ENCODE measurements around the gene PLBD1. TPM values are rescaled to one million over a fixed set of nuclear protein-coding genes. Genes with fewer than 3 reads are reported as not detected.

The PLBD1 gene
- total RNA-seq, 2 donors from 2014 or later: 5.7 to 19.5 TPM

- H3K27ac ChIP-seq: no peak overlapping the region
- H3K27me3 ChIP-seq (replicated peaks; ENCODE audit: insufficient read depth): no peaks in the 10 kb centered on the region
- no peak overlapping the region for H3K4me3 ChIP-seq
- intact Hi-C loops (cut with DNase I): no loop called here
- 70% methylated on average over 5 of the region's 5 CpGs for WGBS
- no peak for DNase-seq (ENCODE audit: low spot score)
- TF ChIP-seq, protein P1, sequence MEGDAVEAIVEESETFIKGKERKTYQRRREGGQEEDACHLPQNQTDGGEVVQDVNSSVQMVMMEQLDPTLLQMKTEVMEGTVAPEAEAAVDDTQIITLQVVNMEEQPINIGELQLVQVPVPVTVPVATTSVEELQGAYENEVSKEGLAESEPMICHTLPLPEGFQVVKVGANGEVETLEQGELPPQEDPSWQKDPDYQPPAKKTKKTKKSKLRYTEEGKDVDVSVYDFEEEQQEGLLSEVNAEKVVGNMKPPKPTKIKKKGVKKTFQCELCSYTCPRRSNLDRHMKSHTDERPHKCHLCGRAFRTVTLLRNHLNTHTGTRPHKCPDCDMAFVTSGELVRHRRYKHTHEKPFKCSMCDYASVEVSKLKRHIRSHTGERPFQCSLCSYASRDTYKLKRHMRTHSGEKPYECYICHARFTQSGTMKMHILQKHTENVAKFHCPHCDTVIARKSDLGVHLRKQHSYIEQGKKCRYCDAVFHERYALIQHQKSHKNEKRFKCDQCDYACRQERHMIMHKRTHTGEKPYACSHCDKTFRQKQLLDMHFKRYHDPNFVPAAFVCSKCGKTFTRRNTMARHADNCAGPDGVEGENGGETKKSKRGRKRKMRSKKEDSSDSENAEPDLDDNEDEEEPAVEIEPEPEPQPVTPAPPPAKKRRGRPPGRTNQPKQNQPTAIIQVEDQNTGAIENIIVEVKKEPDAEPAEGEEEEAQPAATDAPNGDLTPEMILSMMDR (IDR thresholded peaks at IDR 0.05): no peak
- TF ChIP-seq POLR2A (IDR thresholded peaks at IDR 0.05) (no peak), POLR2AphosphoS5 (IDR thresholded peaks at IDR 0.05) (no peak)
- H3K36me3 ChIP-seq: no peaks in the 10 kb centered on the region
- no peaks in the 10 kb centered on the region for H3K9me3 ChIP-seq
- H3K4me1 ChIP-seq (replicated peaks): no peaks in the 10 kb centered on the region
Measured at GRCh38 chr12:14573118-14573517, 5.4 kb upstream of the PLBD1 start.

GRCh38 chr12:14572401-14572800 lies 4.7 kb upstream of the PLBD1 start:
- no peak for DNase-seq (ENCODE audit: low spot score)
- Histone ChIP-seq H3K4me1 (replicated peaks) (no peaks in the 10 kb centered on the region), H3K4me3 (no peak overlapping the region), H3K27me3 (replicated peaks; ENCODE audit: insufficient read depth) (no peaks in the 10 kb centered on the region), H3K27ac (no peak overlapping the region), H3K36me3 (no peaks in the 10 kb centered on the region), H3K9me3 (no peaks in the 10 kb centered on the region)
- intact Hi-C loops (cut with DNase I): no loop called here
- 89% methylated on average over 4 of the region's 4 CpGs for WGBS
- TF ChIP-seq POLR2AphosphoS5 (IDR thresholded peaks at IDR 0.05) (no peak), POLR2A (IDR thresholded peaks at IDR 0.05) (no peak)
- TF ChIP-seq, protein P1 (IDR thresholded peaks at IDR 0.05): no peak

- H3K36me3 ChIP-seq: no peaks in the 10 kb centered on the region
- H3K9me3 ChIP-seq: no peaks in the 10 kb centered on the region
- no peak for DNase-seq (ENCODE audit: low spot score)
- H3K4me3 ChIP-seq: no peak overlapping the region
- intact Hi-C loops (cut with DNase I): no loop called here
- H3K27me3 ChIP-seq (replicated peaks; ENCODE audit: insufficient read depth): no peaks in the 10 kb centered on the region
- H3K4me1 ChIP-seq (replicated peaks): no peaks in the 10 kb centered on the region
- no peak overlapping the region for H3K27ac ChIP-seq
- 82% methylated on average over 3 of the region's 3 CpGs for WGBS
- TF ChIP-seq POLR2A (IDR thresholded peaks at IDR 0.05) (no peak), POLR2AphosphoS5 (IDR thresholded peaks at IDR 0.05) (no peak)
- TF ChIP-seq, protein P1 (IDR thresholded peaks at IDR 0.05): no peak
Measured at GRCh38 chr12:14571779-14572178, 4.1 kb upstream of the PLBD1 start.

DNA sequence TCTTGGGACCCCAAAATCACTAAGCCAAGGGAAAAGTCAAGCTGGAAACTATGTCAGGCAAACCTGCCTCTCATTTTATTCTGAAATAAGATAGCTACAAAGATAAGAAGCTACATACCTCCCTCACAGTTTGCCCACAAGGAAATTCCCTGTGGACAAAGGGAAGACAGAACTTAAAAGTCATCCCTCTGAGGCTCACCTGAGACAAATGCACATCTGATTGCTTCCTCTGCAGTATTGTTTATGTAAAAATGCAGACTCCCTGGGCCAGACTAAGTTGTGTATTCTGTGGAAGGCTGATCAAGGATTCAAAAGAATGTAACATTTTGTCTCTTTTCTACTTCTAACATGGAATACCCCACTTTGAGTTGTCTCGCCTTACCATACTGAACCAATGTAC lies 2.5 kb upstream of the PLBD1 start:
- H3K27ac ChIP-seq: no peak overlapping the region
- no peaks in the 10 kb centered on the region for H3K27me3 ChIP-seq (replicated peaks; ENCODE audit: insufficient read depth)
- H3K4me3 ChIP-seq: no peak overlapping the region
- intact Hi-C loops (cut with DNase I): no loop called here
- no peaks in the 10 kb centered on the region for H3K4me1 ChIP-seq (replicated peaks)
- no peak for TF ChIP-seq POLR2AphosphoS5 (IDR thresholded peaks at IDR 0.05)
- TF ChIP-seq, protein P1 (IDR thresholded peaks at IDR 0.05): no peak
- no peak for TF ChIP-seq POLR2A (IDR thresholded peaks at IDR 0.05)
- no peaks in the 10 kb centered on the region for H3K36me3 ChIP-seq
- WGBS: 97% methylated on average over 1 of the region's 1 CpG
- H3K9me3 ChIP-seq: no peaks in the 10 kb centered on the region
- no peak for DNase-seq (ENCODE audit: low spot score)

DNA sequence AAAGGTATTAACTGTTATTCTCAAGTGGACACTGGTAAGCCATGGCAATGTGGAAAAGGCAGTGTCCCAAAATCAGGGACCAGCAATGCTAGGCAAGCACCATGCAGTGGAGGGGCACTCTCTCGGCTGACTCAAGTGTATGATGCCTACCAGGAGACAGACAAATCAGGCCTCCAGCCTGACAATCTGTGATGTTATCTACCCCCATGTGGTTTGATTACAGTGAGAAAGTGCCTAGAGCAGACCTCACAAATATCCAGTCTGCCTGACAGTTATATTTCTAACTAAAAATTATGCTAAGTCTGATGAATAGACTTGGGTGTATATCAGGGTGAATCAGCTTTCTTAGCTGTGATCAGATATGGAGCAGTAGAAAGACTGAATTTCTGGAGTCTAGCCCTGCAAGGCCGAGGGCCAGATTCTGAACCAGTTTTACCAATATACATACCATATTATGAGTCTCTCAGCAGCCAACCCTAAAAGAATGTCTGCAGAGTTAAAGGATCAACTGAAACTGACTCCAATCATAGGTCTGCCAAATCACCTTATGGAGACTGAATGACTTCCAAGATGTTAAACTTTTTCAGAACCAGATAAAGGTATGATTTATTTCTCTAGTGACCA lies 3.2 kb downstream of the PLBD1 start:
- no peak overlapping the region for H3K4me3 ChIP-seq
- no peak for DNase-seq (ENCODE audit: low spot score)
- no peaks in the 10 kb centered on the region for H3K4me1 ChIP-seq (replicated peaks)
- intact Hi-C loops (cut with DNase I): no loop called here
- TF ChIP-seq POLR2AphosphoS5 (IDR thresholded peaks at IDR 0.05): no peak
- TF ChIP-seq, protein P1 (IDR thresholded peaks at IDR 0.05): no peak
- no peak for TF ChIP-seq POLR2A (IDR thresholded peaks at IDR 0.05)
- H3K27ac ChIP-seq: no peak overlapping the region
- no peaks in the 10 kb centered on the region for H3K9me3 ChIP-seq
- no peaks in the 10 kb centered on the region for H3K36me3 ChIP-seq
- H3K27me3 ChIP-seq (replicated peaks; ENCODE audit: insufficient read depth): no peaks in the 10 kb centered on the region
- WGBS: 49% methylated on average over 2 of the region's 2 CpGs
